DMS53 treated with DMSO at 0.1 percent for 48 hours (cell line): ENCODE results near the gene SCYGR1.
A peak's percentile ranks its signal among the peaks of the same experiment; 100 is the strongest.
"Not testable (repeated sequence)": the region's sequence is repeated elsewhere in the genome, so short reads cannot be mapped to it uniquely, and the experiment has no call there.

Source experiments
- DNase-seq: peaks from one replicate; lab custom pipeline; 2025; ENCODE audit not compliant: unreplicated experiment; lab: John Stamatoyannopoulos, UW

SCYGR1 gene

GRCh38 chr2:227387583-227387982 is at the start of gene SCYGR1:
SCYGR1 (minus strand) TSS chr2:227387949; CDS start chr2:227387949, 0 bp downstream.
- DNase-seq, result not testable (repeated sequence)

GRCh38 chr2:227436436-227437174 is 48.9 kb upstream of the SCYGR1 start:
- no peak for DNase-seq

GRCh38 chr2:227433171-227433570 is 45.4 kb upstream of the SCYGR1 start:
- DNase-seq, result no peak

- DNase-seq, result no peak
Observed at GRCh38 chr2:227430639-227431038, 42.9 kb upstream of the SCYGR1 start.

DNA sequence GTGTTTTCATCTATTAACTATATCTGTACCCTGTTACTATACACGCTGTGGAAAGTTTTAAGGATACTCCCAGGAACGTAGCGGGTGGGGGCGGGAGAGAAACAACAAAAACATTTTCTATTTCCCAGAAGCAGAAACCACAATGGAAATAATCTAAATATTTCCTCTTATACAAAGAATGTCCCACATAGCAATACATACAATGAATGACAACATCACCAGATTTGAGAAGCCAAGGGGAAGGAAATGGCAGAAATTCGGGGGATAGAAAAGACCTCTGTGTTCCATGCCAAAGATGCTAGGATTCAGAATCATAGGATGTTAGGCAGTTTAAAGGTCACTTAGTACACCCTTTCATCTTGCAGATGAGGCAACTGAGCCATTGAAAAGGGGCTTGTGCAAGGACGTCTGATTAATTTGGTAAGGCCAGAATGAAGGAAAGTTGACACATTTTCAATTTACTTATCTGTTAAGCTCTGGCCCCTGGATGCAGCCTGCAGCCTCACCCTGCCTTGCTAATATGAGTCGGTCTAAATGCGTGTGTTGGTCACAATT is 41.1 kb upstream of the SCYGR1 start:
- no peak for DNase-seq

DNA sequence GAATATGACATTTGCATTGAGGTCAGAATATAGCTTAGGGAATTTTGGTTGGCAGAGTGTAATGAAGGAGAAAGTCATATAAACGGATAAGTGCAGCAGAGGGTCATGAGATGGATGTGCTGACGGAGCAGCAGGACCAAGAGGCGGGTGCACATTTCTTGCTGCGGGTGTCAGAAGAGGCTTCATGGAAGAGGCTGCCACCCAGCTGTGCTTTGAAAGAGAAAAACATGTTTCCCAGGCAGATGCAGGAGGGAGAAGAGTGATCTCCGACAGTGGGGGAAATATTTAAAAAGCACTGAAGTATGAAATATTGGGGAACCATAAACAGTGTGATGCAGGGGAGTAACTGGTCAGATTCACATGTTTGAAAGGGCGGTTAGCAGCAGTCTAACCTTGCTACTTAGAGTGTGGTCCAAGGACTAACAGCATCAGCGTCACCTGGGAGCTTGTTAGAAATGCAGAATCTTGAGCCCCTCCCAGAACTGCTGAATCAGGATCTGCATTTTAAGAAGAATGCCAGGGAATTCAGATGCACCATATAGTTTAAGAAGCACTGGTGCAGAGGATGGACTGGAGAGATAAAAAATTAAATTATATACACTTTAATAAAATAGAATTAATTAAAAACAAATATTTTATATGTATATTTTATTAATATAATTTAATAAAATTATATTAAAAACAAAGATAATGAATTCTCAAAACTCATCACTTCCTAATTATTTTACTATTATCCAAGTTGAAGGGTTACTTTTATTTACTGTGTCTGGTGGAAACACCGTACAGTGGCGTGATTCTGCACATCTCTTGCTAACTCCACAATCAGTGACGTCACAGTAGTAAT is 36.1 kb upstream of the SCYGR1 start:
- DNase-seq, result no peak

DNA sequence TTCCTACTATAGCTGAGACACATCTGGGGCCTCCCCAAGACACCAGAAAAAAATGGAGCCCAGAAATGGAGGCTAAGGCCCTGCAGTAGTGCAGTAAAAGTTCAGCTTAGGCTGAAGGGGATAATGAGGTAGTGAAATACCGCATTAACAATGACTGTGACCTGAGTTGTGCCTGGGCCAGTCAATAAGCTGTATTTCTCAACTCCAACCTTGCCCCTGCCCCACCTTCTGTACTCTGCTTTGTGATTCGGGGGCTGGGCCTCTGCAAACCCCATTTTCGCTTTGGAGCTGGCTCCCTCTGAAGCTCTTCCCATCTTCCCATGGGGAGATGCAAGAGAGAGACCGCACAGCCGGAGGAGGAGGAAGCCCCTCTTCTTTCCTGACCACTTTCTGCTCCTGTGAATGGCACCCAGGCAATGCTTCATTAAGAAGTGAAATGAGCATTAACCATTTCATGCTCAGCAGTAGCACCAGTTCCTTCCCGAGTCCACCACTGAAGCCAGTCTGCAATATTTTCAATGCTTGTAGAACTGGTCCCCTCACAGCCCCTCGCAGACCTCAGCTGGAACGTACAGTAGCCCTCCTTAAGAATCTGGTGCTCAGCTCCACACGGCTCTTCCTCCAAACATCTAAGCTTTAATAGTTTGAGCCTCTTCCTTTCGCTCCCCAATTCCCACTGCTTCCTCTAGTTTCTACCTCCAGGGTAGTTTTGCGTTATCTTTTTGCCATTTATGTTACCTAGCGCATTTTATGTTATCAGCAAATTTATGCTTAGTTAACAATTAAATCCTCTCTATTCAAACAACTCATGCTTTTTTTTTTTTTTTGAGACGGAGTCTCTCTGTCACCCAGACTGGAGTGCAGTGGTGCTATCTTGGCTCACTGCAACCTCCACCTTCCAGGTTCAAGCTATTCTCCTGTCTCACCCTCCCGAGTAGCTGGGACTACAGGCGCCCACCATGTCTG is 32.6 kb upstream of the SCYGR1 start:
- no peak for DNase-seq

DNA sequence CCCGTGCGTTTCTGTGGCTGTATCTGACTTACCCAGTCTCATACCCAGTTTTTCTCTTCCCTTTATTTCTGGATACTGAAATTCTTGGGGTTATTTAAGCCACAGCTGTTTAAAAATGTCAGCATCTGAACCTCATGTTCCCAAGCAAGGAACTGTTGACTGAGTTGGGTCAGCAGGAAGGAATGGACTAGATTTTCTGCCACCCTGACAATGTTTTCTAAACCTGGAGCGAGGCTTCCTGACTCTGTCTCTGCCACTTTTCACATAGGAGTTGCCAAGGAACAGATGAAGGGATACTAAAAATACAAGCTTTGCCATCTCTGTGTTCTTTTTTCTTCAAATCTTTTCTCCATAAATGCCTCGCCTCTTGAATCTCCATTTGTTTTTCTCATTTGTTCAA is 29.0 kb upstream of the SCYGR1 start:
- DNase-seq, result no peak

DNA sequence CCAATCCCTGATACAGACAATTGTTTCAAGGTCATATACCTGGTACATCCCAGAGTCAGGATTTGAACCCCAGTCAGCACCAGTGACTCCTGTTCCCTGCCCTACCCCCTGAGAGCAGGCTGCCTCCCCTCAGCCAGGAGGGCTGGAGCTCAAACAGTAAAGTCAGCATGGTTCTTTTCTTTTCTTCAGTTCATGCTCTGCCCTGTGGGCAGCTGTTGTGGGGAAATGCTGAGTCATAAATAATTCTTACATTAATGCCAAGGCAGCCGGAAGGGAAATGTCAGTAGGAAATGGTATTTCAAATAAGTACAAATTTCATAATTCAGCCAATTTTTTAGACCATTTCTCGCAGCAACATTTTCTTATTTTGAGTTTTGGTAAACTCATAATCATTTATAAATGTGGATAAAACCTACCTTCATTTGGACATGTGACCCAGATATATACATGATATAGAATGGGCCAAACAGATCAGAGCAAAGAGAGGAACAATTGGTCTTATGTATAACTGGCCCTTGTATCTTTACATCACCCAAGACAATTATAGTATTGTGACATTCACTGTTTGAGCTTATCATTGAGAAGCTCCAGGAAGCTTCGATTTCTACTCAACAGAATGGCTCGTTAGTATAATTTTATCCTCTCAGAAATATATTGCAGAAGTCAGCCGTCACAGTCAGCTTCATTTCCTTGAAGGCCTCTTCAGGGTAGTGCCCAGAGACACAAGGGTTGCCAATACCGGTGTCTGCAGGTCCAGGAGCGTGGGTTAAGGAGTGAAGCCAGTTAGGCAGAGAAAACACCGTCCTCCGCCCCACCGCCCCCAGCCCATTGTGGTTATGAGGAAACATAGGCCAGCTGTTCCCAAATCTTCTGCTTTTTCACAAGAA is 28.0 kb upstream of the SCYGR1 start:
- DNase-seq, result peak; percentile 24

DNA sequence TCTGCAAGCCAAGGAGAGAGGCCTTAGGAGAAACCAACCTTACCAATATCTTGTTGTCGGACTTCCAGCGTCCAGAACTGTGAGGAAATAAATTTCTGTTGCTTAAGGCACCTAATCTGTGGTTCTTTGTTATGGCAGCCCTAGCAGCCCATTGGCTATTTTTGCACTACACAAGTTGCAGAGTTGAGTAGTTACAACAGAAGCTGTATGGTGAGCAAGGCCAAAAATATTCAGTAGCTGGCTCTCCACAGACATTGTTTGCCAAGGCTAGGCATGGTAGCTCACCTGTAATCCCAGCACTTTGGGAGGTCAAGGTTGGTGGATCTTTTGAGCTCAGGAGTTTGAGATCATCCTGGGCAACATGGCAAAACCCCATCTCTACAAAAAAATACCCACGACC is 27.1 kb upstream of the SCYGR1 start:
- DNase-seq, result no peak

DNA sequence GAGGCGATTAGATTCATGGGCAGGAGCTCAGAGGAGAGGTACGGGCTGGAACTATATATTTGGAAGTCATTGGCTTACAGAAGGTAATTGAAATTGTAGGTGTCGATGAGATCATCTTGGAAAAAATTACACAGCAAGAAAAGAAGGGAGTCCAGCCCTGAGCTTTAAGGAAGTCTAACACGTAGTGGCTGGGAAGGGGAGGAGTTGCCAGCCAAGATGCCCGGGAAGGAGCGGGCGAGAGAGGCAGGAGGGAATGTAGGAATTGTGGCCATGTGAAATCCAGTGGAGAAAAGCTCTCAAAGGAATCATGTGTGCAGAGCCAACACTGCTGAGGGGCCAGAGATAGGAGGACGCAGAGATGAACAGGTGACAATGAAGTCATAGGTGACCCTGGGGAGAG is 25.6 kb upstream of the SCYGR1 start:
- no peak for DNase-seq

DNA sequence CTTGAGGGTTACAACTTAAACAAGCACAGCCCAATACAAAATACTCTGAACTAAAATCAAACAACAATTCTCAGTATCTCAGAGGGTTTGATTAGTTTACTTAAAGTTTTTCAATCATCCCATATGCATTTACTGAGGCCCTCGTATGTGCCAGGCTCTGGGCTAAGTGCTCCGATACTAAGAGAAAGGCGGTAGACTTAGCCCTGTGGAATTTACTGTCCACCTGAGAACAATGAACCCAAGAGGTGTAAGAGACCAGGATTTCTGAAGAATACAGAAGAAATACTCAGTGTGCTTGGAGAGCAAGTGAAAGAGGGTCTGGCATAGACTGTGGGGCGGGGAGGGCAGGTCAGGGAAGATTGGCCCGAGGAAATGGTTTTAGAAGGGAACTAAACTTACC is 25.1 kb upstream of the SCYGR1 start:
- no peak for DNase-seq

DNA sequence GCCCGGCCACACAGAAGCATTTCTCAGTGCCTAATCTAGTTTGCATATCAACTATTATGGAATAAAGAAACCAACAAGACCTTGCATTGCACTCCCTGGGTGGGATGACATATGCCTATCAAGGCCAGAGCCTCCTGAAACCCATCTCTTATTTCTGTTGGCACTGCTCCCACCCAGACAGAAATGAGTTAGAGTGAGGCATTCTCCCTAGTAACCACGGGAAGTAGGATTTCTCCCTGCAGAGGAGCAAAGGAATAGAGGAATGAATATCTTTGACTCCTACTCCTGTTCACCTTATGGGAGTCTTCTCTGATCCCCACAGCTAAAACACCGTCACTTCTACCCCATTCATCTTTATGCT is 24.2 kb upstream of the SCYGR1 start:
- no peak for DNase-seq

GRCh38 chr2:227411320-227411989 is 23.7 kb upstream of the SCYGR1 start:
- DNase-seq, result no peak

DNA sequence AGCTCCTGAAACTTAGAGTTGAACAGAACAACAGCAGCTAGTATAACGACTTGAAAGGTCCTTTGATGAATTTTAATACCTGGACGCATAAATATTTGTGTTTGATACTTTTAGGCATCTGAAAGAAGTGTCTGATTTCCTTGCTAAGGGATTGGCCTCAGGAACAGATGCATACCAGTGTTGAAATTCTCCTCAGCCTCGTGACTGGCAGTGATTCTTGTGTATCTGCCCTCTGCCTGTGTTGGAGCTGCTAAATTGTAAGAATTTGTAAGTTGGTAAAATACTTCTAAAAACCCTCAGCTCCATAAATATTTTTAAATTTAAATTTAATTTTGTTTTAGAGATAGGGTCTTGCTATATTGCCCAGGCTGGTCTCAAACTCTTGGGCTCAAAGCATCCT is 22.4 kb upstream of the SCYGR1 start:
- DNase-seq, result no peak

GRCh38 chr2:227407591-227408151 is 19.9 kb upstream of the SCYGR1 start:
- DNase-seq, result no peak

DNA sequence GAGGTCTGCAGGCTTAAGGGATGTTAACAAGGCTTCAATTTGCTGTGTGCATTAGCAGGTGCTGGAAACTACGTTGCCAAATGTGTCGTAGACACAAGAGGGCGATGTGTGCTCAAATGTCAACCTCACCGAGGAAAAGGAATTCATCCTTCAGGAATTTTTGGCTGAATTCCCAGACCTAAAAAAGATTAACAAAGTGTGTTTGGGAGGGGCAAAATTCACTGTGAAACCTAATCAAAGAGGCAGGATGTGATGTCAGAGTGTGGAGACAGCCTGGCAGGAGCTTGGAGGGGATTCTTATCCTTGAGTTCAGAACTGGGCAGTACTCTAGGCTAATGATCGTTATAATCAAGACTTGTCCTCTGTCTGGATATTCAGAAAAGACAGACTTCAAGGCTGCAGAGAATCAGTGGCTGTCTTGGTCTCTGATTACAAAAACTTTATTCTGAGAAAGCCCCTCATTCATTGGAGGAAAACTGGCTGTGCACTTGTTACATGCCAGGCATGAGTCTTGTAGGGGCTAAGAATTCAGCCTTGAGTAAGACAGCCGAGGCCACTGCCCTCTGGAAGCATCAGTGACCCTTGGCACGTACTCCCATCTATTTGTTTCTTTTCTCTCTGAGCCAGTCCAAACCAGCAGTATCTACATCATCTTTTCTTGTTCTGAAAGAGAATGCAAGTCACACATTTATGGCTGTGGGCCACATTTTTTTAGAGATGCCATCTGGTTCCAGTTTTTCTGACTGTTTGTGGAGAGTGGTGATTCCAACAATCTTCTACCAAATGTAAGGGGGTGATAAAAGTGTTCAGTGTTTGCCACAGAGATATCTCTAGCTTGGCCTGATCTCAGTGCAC is 18.7 kb upstream of the SCYGR1 start:
- DNase-seq, result peak; percentile 73

DNA sequence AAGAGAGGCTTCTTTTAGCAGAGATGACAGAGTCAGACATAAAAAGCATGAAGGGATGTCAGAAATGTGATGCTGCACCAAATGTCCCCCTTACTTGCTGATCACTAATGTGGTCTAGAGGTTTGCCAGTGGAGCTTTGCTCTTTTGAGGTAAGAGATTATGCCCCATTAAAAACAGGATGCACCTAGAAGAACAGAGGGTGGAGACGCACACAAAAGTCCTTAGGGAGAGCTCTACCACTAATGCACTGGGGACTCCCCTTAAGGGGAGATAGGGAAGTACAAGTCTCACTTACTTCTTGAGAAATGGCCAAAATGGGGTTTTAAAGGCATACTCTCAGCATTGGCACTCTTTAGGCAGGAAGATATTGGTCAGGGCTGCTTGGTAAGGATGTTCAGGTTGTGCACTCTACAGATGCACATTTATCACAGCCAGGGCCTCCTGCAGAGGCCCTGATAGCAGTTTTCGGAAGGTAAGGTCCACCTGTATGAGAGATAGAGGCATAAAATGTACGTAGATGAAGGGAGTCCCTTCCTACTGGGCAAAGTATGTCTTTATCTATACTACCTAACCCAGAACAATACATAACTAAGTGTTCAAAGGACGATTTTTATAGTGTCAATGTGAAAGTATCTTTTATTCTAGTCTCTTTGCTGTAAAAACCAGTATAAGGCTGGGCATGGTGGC is 17.0 kb upstream of the SCYGR1 start:
- DNase-seq, result no peak
